Tibial artery (tissue), 4 donors: ENCODE results near the gene TRPV6.

Experiments
- DNase-seq, 2 donors: peaks; one replicate each; pipeline ENCODE4 v3.0.0-alpha.2; 2019
- H3K27ac ChIP-seq, 2 donors: fragments of 200-600 bp; sonication (generic) in 1 of 2; 1 replicate in 1 of 2; 2 replicates in 1 of 2; pipeline ENCODE4 v1.5.1; 2018 to 2019; ENCODE audit warnings: mild to moderate bottlenecking in 1 of 2
- H3K27me3 ChIP-seq, 2 donors: fragments of 200-600 bp; sonication (generic) in 1 of 2; one replicate each; pipeline versions ENCODE4 v1.5.1 to v1.6.0; 2016 to 2019
- H3K36me3 ChIP-seq, 3 donors: fragments of 200-600 bp; sonication (generic) in 2 of 3; one replicate each; pipeline ENCODE4 v1.5.1; 2016 to 2019; ENCODE audit warnings: mild to moderate bottlenecking in 2 of 3
- H3K4me1 ChIP-seq, 4 donors: fragments of 200-600 bp; sonication (generic) in 2 of 4; 1 replicate in 3 of 4; 2 replicates in 1 of 4; pipeline ENCODE4 v1.5.1; 2016 to 2019
- H3K4me3 ChIP-seq, 2 donors: fragments of 200-600 bp; sonication (generic) in 1 of 2; 1 replicate in 1 of 2; 2 replicates in 1 of 2; pipeline ENCODE4 v1.5.1; 2018 to 2019; ENCODE audit warnings: mild to moderate bottlenecking in 2 of 2
- H3K9me3 ChIP-seq, 3 donors: fragments of 200-600 bp; sonication (generic) in 1 of 3; one replicate each; pipeline ENCODE4 v1.5.1; 2016 to 2019
- intact Hi-C: fragments of 100-400 bp; cut with DNase I; formaldehyde crosslinking; loops from one replicate; pipeline ENCODE4 v1.15.0; 2023; ENCODE audit warnings: low total_unique reads
- TF ChIP-seq, protein P1 (sequence below), 2 experiments: fragments of 200-600 bp in 1 of 2; fragments of 450-650 bp in 1 of 2; IDR thresholded peaks; one replicate each; pipeline ENCODE4 v1.5.1; 2017 to 2019; ENCODE audit warnings: antibody characterized with exemption in 2 of 2, mild to moderate bottlenecking in 1 of 2, moderate library complexity in 1 of 2

The TRPV6 gene

DNA sequence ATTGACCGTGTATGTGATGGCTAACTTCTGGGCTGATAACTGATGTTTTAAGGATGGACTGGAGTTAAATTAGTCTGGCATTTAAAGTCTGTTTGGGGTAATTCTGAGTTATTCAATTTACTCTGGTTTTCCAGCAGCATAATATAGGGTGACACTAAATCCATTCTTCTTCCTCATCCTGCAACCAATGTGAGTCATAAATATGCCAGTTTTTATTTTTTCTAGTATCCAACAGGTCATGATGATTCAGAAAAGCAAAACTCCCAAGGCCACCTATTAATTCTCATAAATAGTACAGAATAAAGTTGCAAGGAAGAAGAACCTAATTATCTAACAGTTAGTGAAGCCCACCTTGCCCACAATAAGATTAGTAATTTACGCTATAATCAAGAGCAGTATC, 38.2 kb downstream of the TRPV6 start:
- H3K4me1 ChIP-seq: no peaks in the 10 kb centered on the region
- no peak overlapping the region for H3K27ac ChIP-seq
- H3K9me3 ChIP-seq: no peaks in the 10 kb centered on the region
- H3K27me3 ChIP-seq: peaks cover 0 to 10% of the 10 kb centered on the region in 2 donors
- no peak overlapping the region for H3K4me3 ChIP-seq
- TF ChIP-seq, protein P1, sequence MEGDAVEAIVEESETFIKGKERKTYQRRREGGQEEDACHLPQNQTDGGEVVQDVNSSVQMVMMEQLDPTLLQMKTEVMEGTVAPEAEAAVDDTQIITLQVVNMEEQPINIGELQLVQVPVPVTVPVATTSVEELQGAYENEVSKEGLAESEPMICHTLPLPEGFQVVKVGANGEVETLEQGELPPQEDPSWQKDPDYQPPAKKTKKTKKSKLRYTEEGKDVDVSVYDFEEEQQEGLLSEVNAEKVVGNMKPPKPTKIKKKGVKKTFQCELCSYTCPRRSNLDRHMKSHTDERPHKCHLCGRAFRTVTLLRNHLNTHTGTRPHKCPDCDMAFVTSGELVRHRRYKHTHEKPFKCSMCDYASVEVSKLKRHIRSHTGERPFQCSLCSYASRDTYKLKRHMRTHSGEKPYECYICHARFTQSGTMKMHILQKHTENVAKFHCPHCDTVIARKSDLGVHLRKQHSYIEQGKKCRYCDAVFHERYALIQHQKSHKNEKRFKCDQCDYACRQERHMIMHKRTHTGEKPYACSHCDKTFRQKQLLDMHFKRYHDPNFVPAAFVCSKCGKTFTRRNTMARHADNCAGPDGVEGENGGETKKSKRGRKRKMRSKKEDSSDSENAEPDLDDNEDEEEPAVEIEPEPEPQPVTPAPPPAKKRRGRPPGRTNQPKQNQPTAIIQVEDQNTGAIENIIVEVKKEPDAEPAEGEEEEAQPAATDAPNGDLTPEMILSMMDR (IDR thresholded peaks at IDR 0.05): no peak
- H3K36me3 ChIP-seq: no peaks in the 10 kb centered on the region
- DNase-seq: no peak
- intact Hi-C loops: no loop called here

DNA sequence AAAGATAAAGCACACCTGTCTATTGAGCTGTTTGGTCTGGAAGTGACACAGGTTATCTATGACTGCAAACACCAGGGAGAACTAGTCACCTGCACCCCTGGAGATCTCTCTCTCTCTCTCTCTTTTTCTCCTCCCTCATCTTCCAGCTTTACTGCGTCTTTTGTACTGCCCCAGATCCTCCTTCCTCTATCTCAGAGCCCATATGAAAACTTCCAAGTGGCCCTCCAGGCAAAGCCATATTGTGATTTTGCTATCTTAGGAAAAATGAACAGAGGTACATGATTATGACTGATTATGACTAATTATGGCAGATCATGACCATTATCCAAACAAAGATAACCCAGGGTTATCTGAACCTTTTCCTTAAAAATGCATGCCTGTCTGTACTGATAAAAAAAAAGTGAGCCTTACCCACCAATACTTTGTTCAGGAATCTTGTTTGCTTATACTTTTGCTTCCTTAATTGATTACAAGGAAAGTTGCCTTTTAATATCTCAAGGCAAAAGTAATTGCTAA, 43.2 kb downstream of the TRPV6 start:
- Histone ChIP-seq H3K4me1 (no peaks in the 10 kb centered on the region), H3K4me3 (no peak overlapping the region), H3K27ac (no peak overlapping the region), H3K9me3 (no peaks in the 10 kb centered on the region), H3K27me3 (no peaks in the 10 kb centered on the region), H3K36me3 (no peaks in the 10 kb centered on the region)
- TF ChIP-seq, protein P1 (IDR thresholded peaks at IDR 0.05): no peak
- intact Hi-C loops: no loop called here
- DNase-seq: no peak

DNA sequence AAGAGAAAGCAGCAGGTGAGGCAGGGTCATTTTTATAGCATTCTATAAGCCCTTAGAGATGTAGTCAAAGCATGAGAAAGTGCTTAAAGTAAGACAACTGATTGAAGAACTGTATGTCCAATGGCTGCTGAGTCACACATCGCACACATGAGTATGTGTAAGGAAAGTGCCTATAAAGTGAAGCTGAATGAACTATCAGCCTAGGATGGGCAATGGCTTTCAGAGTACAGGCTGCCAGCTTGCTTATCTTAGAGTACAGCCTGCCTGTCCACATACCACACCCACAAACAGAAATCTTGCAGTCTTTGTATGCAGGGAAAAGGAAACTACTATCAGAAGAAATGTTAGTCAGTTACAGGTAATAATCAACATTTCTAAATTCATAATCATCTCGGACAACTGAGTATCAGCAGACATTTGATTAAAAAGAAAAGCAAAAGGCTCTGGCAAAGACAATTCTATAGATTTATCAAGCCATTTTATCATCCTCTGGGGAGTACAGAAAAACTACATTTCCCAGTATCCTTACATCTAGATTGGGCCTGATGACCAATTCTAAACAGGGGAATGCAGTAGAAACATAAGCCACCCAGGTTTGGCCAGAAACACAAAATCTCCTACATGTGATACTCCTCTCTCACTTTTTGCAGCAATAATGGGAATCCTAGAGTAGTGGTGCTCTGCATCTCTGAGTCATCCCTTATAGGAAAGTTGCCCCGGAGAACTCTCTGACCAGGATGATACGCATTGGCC, 46.9 kb downstream of the TRPV6 start:
- Histone ChIP-seq H3K4me1 (no peaks in the 10 kb centered on the region), H3K27ac (no peak overlapping the region), H3K4me3 (no peak overlapping the region), H3K27me3 (no peaks in the 10 kb centered on the region), H3K9me3 (no peaks in the 10 kb centered on the region), H3K36me3 (no peaks in the 10 kb centered on the region)
- DNase-seq: no peak
- TF ChIP-seq, protein P1 (IDR thresholded peaks at IDR 0.05): no peak
- intact Hi-C loops: no loop called here

DNA sequence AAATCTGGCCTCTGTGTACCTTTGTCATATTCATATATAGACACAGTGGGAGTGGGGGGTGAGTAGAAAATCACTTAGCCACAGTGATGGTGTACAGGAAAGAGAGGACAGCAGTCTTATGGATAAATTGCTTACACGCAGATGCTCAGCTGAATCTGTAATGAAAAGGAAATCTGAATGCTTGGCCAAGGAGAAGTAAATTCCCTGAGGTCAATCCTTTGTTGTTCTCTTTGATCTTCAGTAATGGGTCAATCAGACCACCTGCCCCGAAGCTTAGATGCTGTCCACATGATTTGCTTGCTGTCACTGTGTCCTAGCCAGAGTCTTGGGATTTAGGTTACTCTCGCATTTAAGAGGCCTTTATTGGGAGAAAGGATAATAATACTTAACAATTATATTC, 49.1 kb downstream of the TRPV6 start:
- intact Hi-C loops: no loop called here
- DNase-seq: no peak

DNA sequence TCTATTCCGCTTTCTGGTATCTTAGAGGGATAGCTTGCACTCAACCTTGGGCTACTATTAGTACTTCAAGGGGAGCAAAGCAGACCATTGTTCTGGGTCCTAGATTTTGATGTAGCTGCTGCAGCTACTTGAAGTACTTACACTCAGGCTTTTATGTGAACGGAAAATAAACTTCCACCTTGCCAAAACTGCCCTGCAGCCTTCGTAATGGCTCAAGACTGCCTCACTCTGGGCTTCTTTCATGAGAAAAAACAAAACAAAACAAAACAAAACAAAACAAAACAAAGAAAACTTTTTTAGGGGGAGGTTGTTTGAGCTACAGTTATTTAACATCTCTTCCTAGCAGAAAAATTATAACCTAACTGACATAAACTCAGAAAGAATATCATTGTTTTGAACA, 50.1 kb downstream of the TRPV6 start:
- Histone ChIP-seq H3K27me3 (no peaks in the 10 kb centered on the region), H3K4me1 (no peaks in the 10 kb centered on the region), H3K9me3 (no peaks in the 10 kb centered on the region), H3K27ac (no peak overlapping the region), H3K4me3 (no peak overlapping the region), H3K36me3 (no peaks in the 10 kb centered on the region)
- TF ChIP-seq, protein P1 (IDR thresholded peaks at IDR 0.05): no peak
- intact Hi-C loops: no loop called here
- DNase-seq: no peak

More for the DNA sequence above, 49.1 kb downstream of the TRPV6 start:
- H3K27me3 ChIP-seq: no peaks in the 10 kb centered on the region
- H3K4me1 ChIP-seq: no peaks in the 10 kb centered on the region
- no peak overlapping the region for H3K27ac ChIP-seq
- no peaks in the 10 kb centered on the region for H3K36me3 ChIP-seq
- no peak overlapping the region for H3K4me3 ChIP-seq
- TF ChIP-seq, protein P1 (IDR thresholded peaks at IDR 0.05): no peak
- H3K9me3 ChIP-seq: no peaks in the 10 kb centered on the region
